Measurements from ENCODE around the gene CCL4.

Gene CCL4

DNA sequence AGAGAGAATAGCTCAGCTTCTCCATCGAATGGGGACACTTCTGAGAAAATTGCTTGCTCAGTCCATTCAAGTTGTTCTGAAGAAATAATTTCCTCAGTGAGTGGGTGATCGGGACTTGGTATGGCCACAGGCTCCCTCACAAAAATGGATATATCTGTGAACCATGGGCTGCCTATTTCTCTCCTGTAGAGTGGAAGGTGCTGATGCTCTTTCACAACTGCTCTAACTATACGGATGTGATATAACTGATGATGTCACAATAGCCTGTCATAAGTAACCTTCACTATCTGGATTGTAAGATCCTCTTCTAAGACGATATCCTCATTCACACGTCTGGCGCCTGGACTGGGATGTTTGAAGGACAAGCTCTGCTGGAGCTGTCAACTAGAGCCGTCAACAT, 44.2 kb upstream of the CCL4 start:
- H3K79me2 ChIP-seq (ENCODE audit: insufficient read depth, low read length), result no peaks in the 10 kb centered on the region
- no peak overlapping the region for H2AFZ ChIP-seq (ENCODE audit: low read length)
- no peaks in the 10 kb centered on the region for H3K9me2 ChIP-seq (replicated peaks; ENCODE audit: low read depth, low read length)
- no peaks in the 10 kb centered on the region for H3K36me3 ChIP-seq (ENCODE audit: insufficient read depth, low read length)
- no peaks in the 10 kb centered on the region for H3F3A ChIP-seq (ENCODE audit: low read depth)
- no peaks in the 10 kb centered on the region for H3K27me3 ChIP-seq (ENCODE audit: insufficient read depth, low read length, poor library complexity, severe bottlenecking)
- H3K4me3 ChIP-seq (ENCODE audit: low read length, poor library complexity, severe bottlenecking), result no peak overlapping the region
- no peak for TF ChIP-seq CTCF (conservative IDR thresholded peaks at IDR 0.05; ENCODE audit: low read length)
- TF ChIP-seq EZH2phosphoT487 (IDR thresholded peaks at IDR 0.05; ENCODE audit: borderline replicate concordance), result no peak
- no peaks in the 10 kb centered on the region for H4K20me1 ChIP-seq (ENCODE audit: insufficient read depth, low read length, poor library complexity, severe bottlenecking)
- H3K4me2 ChIP-seq (ENCODE audit: low read depth, low read length, poor library complexity, severe bottlenecking), result no peak overlapping the region
- no peaks in the 10 kb centered on the region for H3K4me1 ChIP-seq (ENCODE audit: insufficient read depth, low read length, poor library complexity, severe bottlenecking)
- no peaks in the 10 kb centered on the region for H3K9me3 ChIP-seq (ENCODE audit: insufficient read depth, low read depth, low read length)
- no peak overlapping the region for H3K9ac ChIP-seq (ENCODE audit: low read depth, low read length, poor library complexity, severe bottlenecking)

DNA sequence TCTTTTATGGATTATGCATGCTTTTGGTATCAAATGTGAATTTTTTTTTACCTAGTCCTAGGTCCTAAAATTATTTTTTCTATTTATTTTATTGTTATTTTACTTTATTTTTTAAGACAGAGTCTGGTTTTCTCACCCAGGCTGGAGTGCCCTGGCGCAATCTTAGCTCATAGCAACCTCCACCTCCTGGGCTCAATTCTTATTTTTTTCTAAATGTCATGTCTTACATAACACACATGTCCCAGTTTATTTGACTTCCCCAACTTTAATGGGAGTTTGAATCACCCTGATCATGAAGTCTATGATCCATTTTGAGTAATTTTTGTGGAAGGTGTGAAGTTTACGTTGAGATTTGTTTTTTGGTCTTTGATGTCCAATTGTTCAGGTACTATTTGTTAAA, 42.8 kb upstream of the CCL4 start:
- H3K4me3 ChIP-seq (ENCODE audit: low read length, poor library complexity, severe bottlenecking), result no peak overlapping the region
- H4K20me1 ChIP-seq (ENCODE audit: insufficient read depth, low read length, poor library complexity, severe bottlenecking), result no peaks in the 10 kb centered on the region
- H3F3A ChIP-seq (ENCODE audit: low read depth), result no peaks in the 10 kb centered on the region
- no peak for TF ChIP-seq CTCF (conservative IDR thresholded peaks at IDR 0.05; ENCODE audit: low read length)
- no peak for TF ChIP-seq EZH2phosphoT487 (IDR thresholded peaks at IDR 0.05; ENCODE audit: borderline replicate concordance)
- H3K79me2 ChIP-seq (ENCODE audit: insufficient read depth, low read length), result no peaks in the 10 kb centered on the region
- no peak overlapping the region for H3K9ac ChIP-seq (ENCODE audit: low read depth, low read length, poor library complexity, severe bottlenecking)
- H3K4me1 ChIP-seq (ENCODE audit: insufficient read depth, low read length, poor library complexity, severe bottlenecking), result no peaks in the 10 kb centered on the region
- no peak overlapping the region for H3K4me2 ChIP-seq (ENCODE audit: low read depth, low read length, poor library complexity, severe bottlenecking)
- no peak overlapping the region for H2AFZ ChIP-seq (ENCODE audit: low read length)
- H3K9me3 ChIP-seq (ENCODE audit: insufficient read depth, low read depth, low read length), result no peaks in the 10 kb centered on the region
- no peaks in the 10 kb centered on the region for H3K27me3 ChIP-seq (ENCODE audit: insufficient read depth, low read length, poor library complexity, severe bottlenecking)
- no peaks in the 10 kb centered on the region for H3K9me2 ChIP-seq (replicated peaks; ENCODE audit: low read depth, low read length)
- no peaks in the 10 kb centered on the region for H3K36me3 ChIP-seq (ENCODE audit: insufficient read depth, low read length)

DNA sequence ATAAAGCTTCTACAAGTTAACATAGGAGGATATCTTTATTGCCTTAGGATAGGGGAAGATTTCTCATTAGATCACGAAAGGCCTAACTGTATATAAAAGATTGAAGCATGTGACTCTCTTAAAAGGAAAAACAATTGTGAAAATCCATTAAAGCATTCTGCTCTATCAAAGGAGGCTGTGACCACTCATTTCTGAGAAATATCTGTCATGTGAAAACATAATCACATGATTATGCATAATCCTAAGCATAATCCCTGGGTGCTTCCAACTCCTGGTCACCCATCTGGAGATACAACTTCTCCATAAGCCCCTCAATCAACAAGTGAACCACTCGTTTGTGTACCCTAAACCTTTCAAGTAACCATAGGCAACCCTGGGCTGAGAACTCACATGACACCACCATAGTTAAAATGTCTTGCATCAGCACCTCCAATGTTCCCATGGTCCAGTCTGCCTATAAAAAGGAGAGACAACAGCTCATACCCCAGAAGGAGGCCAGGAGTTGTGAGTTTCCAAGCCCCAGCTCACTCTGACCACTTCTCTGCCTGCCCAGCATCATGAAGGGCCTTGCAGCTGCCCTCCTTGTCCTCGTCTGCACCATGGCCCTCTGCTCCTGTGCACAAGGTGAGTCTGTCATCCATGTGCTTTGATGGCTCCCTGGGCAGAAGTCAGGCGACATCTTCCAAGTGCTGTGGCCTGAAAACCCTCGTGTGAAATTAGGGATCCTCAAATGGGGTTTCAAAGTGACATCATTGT, 39.7 kb upstream of the CCL4 start, which contains the start of gene CCL18:
TSS of gene CCL18 (plus strand) at position 487 of the 756 bp plus-strand sequence. CDS start at position 558, 71 bp downstream.
- no peak for TF ChIP-seq EZH2phosphoT487 (IDR thresholded peaks at IDR 0.05; ENCODE audit: borderline replicate concordance)
- no peak for TF ChIP-seq CTCF (conservative IDR thresholded peaks at IDR 0.05; ENCODE audit: low read length)
- Histone ChIP-seq H4K20me1 (ENCODE audit: insufficient read depth, low read length, poor library complexity, severe bottlenecking) (no peaks in the 10 kb centered on the region), H3K9me3 (ENCODE audit: insufficient read depth, low read depth, low read length) (no peaks in the 10 kb centered on the region), H3K36me3 (ENCODE audit: insufficient read depth, low read length) (no peaks in the 10 kb centered on the region), H3K9ac (ENCODE audit: low read depth, low read length, poor library complexity, severe bottlenecking) (no peak within 1 kb of the TSS), H3K79me2 (ENCODE audit: insufficient read depth, low read length) (no peaks in the 10 kb centered on the region), H3K4me3 (ENCODE audit: low read length, poor library complexity, severe bottlenecking) (no peak within 1 kb of the TSS), H3K9me2 (replicated peaks; ENCODE audit: low read depth, low read length) (no peaks in the 10 kb centered on the region), H3K27me3 (ENCODE audit: insufficient read depth, low read length, poor library complexity, severe bottlenecking) (no peaks in the 10 kb centered on the region), H3K4me2 (ENCODE audit: low read depth, low read length, poor library complexity, severe bottlenecking) (no peak within 1 kb of the TSS), H3F3A (ENCODE audit: low read depth) (no peaks in the 10 kb centered on the region), H3K4me1 (ENCODE audit: insufficient read depth, low read length, poor library complexity, severe bottlenecking) (no peaks in the 10 kb centered on the region), H2AFZ (ENCODE audit: low read length) (no peak within 1 kb of the TSS)
